H9 (cell line): Measurements from ENCODE around the gene TFEB. TPM values are rescaled to one million over a fixed set of nuclear protein-coding genes. Genes with fewer than 3 reads are reported as not detected.

Source experiments
- DNase-seq: peaks from one replicate; pipeline ENCODE4 v3.0.0-alpha.2; 2017
- H2AFZ ChIP-seq: one replicate; pipeline ENCODE4 v1.6.1; 2013; ENCODE audit warnings: mild to moderate bottlenecking, low read length, control low read depth, moderate library complexity
- H2AK5ac ChIP-seq: 2 replicates; pipeline ENCODE4 v1.6.1; 2013; ENCODE audit warnings: low read length, control low read depth, mixed read lengths; ENCODE audit not compliant: insufficient read length
- H2BK120ac ChIP-seq: one replicate; pipeline ENCODE4 v1.6.1; 2013; ENCODE audit warnings: low read depth, mild to moderate bottlenecking, low read length, control low read depth, inconsistent platforms; ENCODE audit not compliant: poor library complexity, severe bottlenecking
- H2BK12ac ChIP-seq: 2 replicates; pipeline ENCODE4 v1.6.1; 2013; ENCODE audit warnings: low read length, control low read depth, mixed read lengths, low read depth; ENCODE audit not compliant: insufficient read length
- H2BK15ac ChIP-seq: 2 replicates; pipeline ENCODE4 v1.6.1; 2013; ENCODE audit warnings: low read depth, low read length, control low read depth
- H2BK20ac ChIP-seq: one replicate; pipeline ENCODE4 v1.6.1; 2013; ENCODE audit warnings: low read depth, mild to moderate bottlenecking, low read length, control low read depth, inconsistent platforms; ENCODE audit not compliant: poor library complexity, severe bottlenecking
- H2BK5ac ChIP-seq: 2 replicates; pipeline ENCODE4 v1.6.1; 2013; ENCODE audit warnings: low read length, control low read depth, mixed read lengths; ENCODE audit not compliant: insufficient read length
- H3K14ac ChIP-seq: 2 replicates; pipeline ENCODE4 v1.6.1; 2013; ENCODE audit warnings: low read length, control low read depth; ENCODE audit not compliant: insufficient read depth
- H3K18ac ChIP-seq: 2 replicates; pipeline ENCODE4 v1.6.1; 2013; ENCODE audit warnings: low read depth, mild to moderate bottlenecking, mixed read lengths, low read length, control low read depth; ENCODE audit not compliant: insufficient read length
- H3K23ac ChIP-seq: 2 replicates; pipeline ENCODE4 v1.6.1; 2013; ENCODE audit warnings: low read length, control low read depth, mixed read lengths, low read depth; ENCODE audit not compliant: insufficient read length
- H3K23me2 ChIP-seq: 2 replicates; pipeline ENCODE4 v1.6.1; 2013; ENCODE audit warnings: low read depth, mild to moderate bottlenecking, mixed read lengths, low read length, control low read depth; ENCODE audit not compliant: insufficient read length, poor library complexity, severe bottlenecking
- H3K27ac ChIP-seq: 2 replicates; pipeline ENCODE4 v1.5.1; 2013; ENCODE audit warnings: low read length, control low read depth, mixed read lengths, low read depth; ENCODE audit not compliant: insufficient read length
- H3K27me3 ChIP-seq: 2 replicates; pipeline ENCODE4 v1.6.1; 2013; ENCODE audit warnings: low read length, control low read depth, inconsistent platforms; ENCODE audit not compliant: insufficient read depth
- H3K4ac ChIP-seq: 2 replicates; pipeline ENCODE4 v1.6.1; 2013; ENCODE audit warnings: low read depth, mild to moderate bottlenecking, control low read depth, inconsistent platforms, low read length, moderate library complexity
- H3K4me1 ChIP-seq: 2 replicates; pipeline ENCODE4 v1.6.1; 2013; ENCODE audit warnings: low read length, control low read depth, inconsistent platforms; ENCODE audit not compliant: insufficient read depth
- H3K4me2 ChIP-seq: 2 replicates; pipeline ENCODE4 v1.6.1; 2013; ENCODE audit warnings: low read length, control low read depth, mixed read lengths; ENCODE audit not compliant: insufficient read length, insufficient read depth
- H3K56ac ChIP-seq: 2 replicates; pipeline ENCODE4 v1.6.1; 2013; ENCODE audit warnings: low read depth, mild to moderate bottlenecking, mixed read lengths, low read length, control low read depth; ENCODE audit not compliant: insufficient read length
- H3K79me1 ChIP-seq: 2 replicates; pipeline ENCODE4 v1.6.1; 2013; ENCODE audit warnings: low read depth, mild to moderate bottlenecking, moderate library complexity, low read length, control low read depth, inconsistent platforms; ENCODE audit not compliant: insufficient read depth, poor library complexity, severe bottlenecking
- H3K79me2 ChIP-seq: 2 replicates; pipeline ENCODE4 v1.6.1; 2013; ENCODE audit warnings: low read length, control low read depth, inconsistent platforms; ENCODE audit not compliant: insufficient read depth
- H3K9ac ChIP-seq: 2 replicates; pipeline ENCODE4 v1.6.1; 2013; ENCODE audit warnings: low read length, control low read depth, mixed read lengths; ENCODE audit not compliant: insufficient read length; ENCODE audit errors: extremely low read depth
- H3K9me3 ChIP-seq: one replicate; pipeline ENCODE4 v1.6.1; 2013; ENCODE audit warnings: low read depth, low read length, inconsistent platforms; ENCODE audit not compliant: control insufficient read depth
- H3T11ph ChIP-seq: one replicate; pipeline ENCODE4 v1.6.1; 2013; ENCODE audit warnings: mild to moderate bottlenecking, low read length, control low read depth, inconsistent platforms
- H4K20me1 ChIP-seq: one replicate; pipeline ENCODE4 v1.6.1; 2013; ENCODE audit not compliant: control insufficient read depth, insufficient read length, insufficient read depth
- H4K5ac ChIP-seq: 2 replicates; pipeline ENCODE4 v1.6.1; 2013; ENCODE audit warnings: low read depth, mild to moderate bottlenecking, mixed read lengths, low read length, control low read depth; ENCODE audit not compliant: insufficient read length
- H4K8ac ChIP-seq: replicated peaks from 2 replicates; pipeline ENCODE4 v1.6.1; 2013; ENCODE audit warnings: low read length, control low read depth, mixed read lengths, low read depth; ENCODE audit not compliant: insufficient read length
- H4K91ac ChIP-seq: 2 replicates; pipeline ENCODE4 v1.6.1; 2013; ENCODE audit warnings: low read depth, mild to moderate bottlenecking, moderate library complexity, mixed read lengths, low read length, control low read depth; ENCODE audit not compliant: insufficient read length
- H3K27ac Mint-ChIP-seq, 3 experiments: 2 replicates in 2 of 3; 3 replicates in 1 of 3; pipeline ENCODE4 v1.8.0; 2020 to 2021; ENCODE audit warnings: mixed read lengths in 3 of 3, mild to moderate bottlenecking in 1 of 3, moderate library complexity in 1 of 3
- H3K27me3 Mint-ChIP-seq: 2 replicates; pipeline ENCODE4 v1.8.0; 2021; ENCODE audit warnings: low read depth, mild to moderate bottlenecking, moderate library complexity, mixed read lengths
- H3K36me3 Mint-ChIP-seq, 3 experiments: 2 replicates in 2 of 3; 3 replicates in 1 of 3; pipeline ENCODE4 v1.8.0; 2020 to 2021; ENCODE audit warnings: low read depth in 3 of 3, mixed read lengths in 3 of 3; ENCODE audit not compliant: insufficient read depth in 1 of 3
- H3K4me1 Mint-ChIP-seq, 2 experiments: 2 replicates each; pipeline ENCODE4 v1.8.0; 2020; ENCODE audit warnings: mixed read lengths in 2 of 2
- H3K4me3 Mint-ChIP-seq, 2 experiments: 2 replicates in 1 of 2; 3 replicates in 1 of 2; pipeline ENCODE4 v1.8.0; 2020 to 2021; ENCODE audit warnings: mild to moderate bottlenecking in 2 of 2, mixed read lengths in 2 of 2, moderate library complexity in 1 of 2
- H3K9me3 Mint-ChIP-seq, 2 experiments: 2 replicates in 1 of 2; 3 replicates in 1 of 2; pipeline ENCODE4 v1.8.0; 2020; ENCODE audit warnings: mild to moderate bottlenecking in 2 of 2, mixed read lengths in 2 of 2, moderate library complexity in 1 of 2
- CTCF ChIP-seq: fragments of 200-600 bp; sonication (generic); conservative IDR thresholded peaks from 3 replicates; pipeline ENCODE4 v1.8.0; 2021; ENCODE audit warnings: antibody characterized with exemption, mild to moderate bottlenecking
- WGBS: extraction: QIAGEN DNeasy Blood & Tissue Kit; methylation state at CpG from one replicate; pipeline ENCODE4 v1.1.7; 2013; ENCODE audit warnings: missing lambda C conversion rate, low lambda C conversion rate, mixed read lengths; ENCODE audit not compliant: insufficient read length; ENCODE audit errors: extremely low coverage; 5-methylcytosine and 5-hydroxymethylcytosine counted together
- total RNA-seq: library from RNA; stranded (reverse); gene quantifications from 2 replicates; pipeline ENCODE4 v1.2.1, GENCODE V29; 2021

TFEB gene
- total RNA-seq, 1 experiment from 2014 or later: 1.2 TPM

- no peaks in the 10 kb centered on the region for H3K9me3 ChIP-seq
- H3K14ac ChIP-seq: no peak overlapping the region
- H3K56ac ChIP-seq: no peak overlapping the region
- no peak overlapping the region for H3K9ac ChIP-seq
- H3K27ac Mint-ChIP-seq: peak overlapping the region in 1 of 3 experiments; percentile 33; a peak in 1 of 7 replicates
- no peaks in the 10 kb centered on the region for H3K27me3 ChIP-seq
- H2AK5ac ChIP-seq: no peak overlapping the region
- H2BK5ac ChIP-seq: no peak overlapping the region
- no peak overlapping the region for H2BK20ac ChIP-seq
- H4K91ac ChIP-seq: no peak overlapping the region
- no peak overlapping the region for H2BK15ac ChIP-seq
- no CpG with 5 or more reads among the region's 5 CpGs for WGBS
- no peaks in the 10 kb centered on the region for H3K23me2 ChIP-seq
- H2BK12ac ChIP-seq: no peak overlapping the region
- peaks cover 42% of the 10 kb centered on the region for H3K27me3 Mint-ChIP-seq
- H3K79me2 ChIP-seq: no peaks in the 10 kb centered on the region
- no peak overlapping the region for H2AFZ ChIP-seq
- no peaks in the 10 kb centered on the region for H4K20me1 ChIP-seq
- no peak overlapping the region for H3K4me2 ChIP-seq
- no peak for TF ChIP-seq CTCF
- H3K27ac ChIP-seq: no peak overlapping the region
- no peak overlapping the region for H4K8ac ChIP-seq
- no peak overlapping the region for H4K5ac ChIP-seq
- H3K79me1 ChIP-seq: no peaks in the 10 kb centered on the region
- no peak overlapping the region for H3K18ac ChIP-seq
- peaks cover 11 to 13% of the 10 kb centered on the region in 2 experiments for H3K4me1 Mint-ChIP-seq
- H3K4ac ChIP-seq: no peak overlapping the region
- H3K36me3 Mint-ChIP-seq: no peaks in the 10 kb centered on the region
- H3K4me3 Mint-ChIP-seq: no peak overlapping the region
- H3T11ph ChIP-seq: no peak overlapping the region
- peaks cover 5 to 6% of the 10 kb centered on the region in 2 experiments; a peak in 4 of 5 replicates for H3K9me3 Mint-ChIP-seq
- no peaks in the 10 kb centered on the region for H3K4me1 ChIP-seq
- no peak for DNase-seq
- no peak overlapping the region for H3K23ac ChIP-seq
- H2BK120ac ChIP-seq: no peak overlapping the region
Measured at GRCh38 chr6:41664271-41664670, 71.1 kb downstream of the TFEB start.
